ENCODE measurements around the gene SPOCK1.
"Not testable (repeated sequence)": the region's sequence is repeated elsewhere in the genome, so short reads cannot be mapped to it uniquely, and the experiment has no call there.

Gene SPOCK1

GRCh38 chr5:137263371-137264005 is 235.6 kb downstream of the SPOCK1 start:
- no peak for DNase-seq (ENCODE audit: low read depth)

GRCh38 chr5:137262818-137263217 is 236.3 kb downstream of the SPOCK1 start:
- DNase-seq (ENCODE audit: low read depth) = no peak

GRCh38 chr5:137260820-137261695 is 238.1 kb downstream of the SPOCK1 start:
- DNase-seq (ENCODE audit: low read depth) = no peak

GRCh38 chr5:137259115-137259514 is 240.0 kb downstream of the SPOCK1 start:
- DNase-seq (ENCODE audit: low read depth) = not testable (repeated sequence)

- peak; percentile 73 for DNase-seq (ENCODE audit: low read depth)
Observed at GRCh38 chr5:137254119-137255090, 244.7 kb downstream of the SPOCK1 start.

GRCh38 chr5:137252512-137252911 is 246.6 kb downstream of the SPOCK1 start:
- DNase-seq (ENCODE audit: low read depth) = peak; percentile 48

- no peak for DNase-seq (ENCODE audit: low read depth)
Observed at GRCh38 chr5:137250421-137250820, 248.7 kb downstream of the SPOCK1 start.

GRCh38 chr5:137248527-137248926 is 250.6 kb downstream of the SPOCK1 start:
- peak; percentile 43 for DNase-seq (ENCODE audit: low read depth)

GRCh38 chr5:137245438-137245837 is 253.7 kb downstream of the SPOCK1 start:
- no peak for DNase-seq (ENCODE audit: low read depth)

GRCh38 chr5:137240285-137240684 is 258.8 kb downstream of the SPOCK1 start:
- no peak for DNase-seq (ENCODE audit: low read depth)

GRCh38 chr5:137236849-137237507 is 262.1 kb downstream of the SPOCK1 start:
- no peak for DNase-seq (ENCODE audit: low read depth)

GRCh38 chr5:137236252-137236651 is 262.9 kb downstream of the SPOCK1 start:
- no peak for DNase-seq (ENCODE audit: low read depth)

GRCh38 chr5:137234973-137235943 is 263.9 kb downstream of the SPOCK1 start:
- peak; percentile 39 for DNase-seq (ENCODE audit: low read depth)

GRCh38 chr5:137233726-137234125 is 265.4 kb downstream of the SPOCK1 start:
- DNase-seq (ENCODE audit: low read depth) = no peak

GRCh38 chr5:137233304-137233703 is 265.8 kb downstream of the SPOCK1 start:
- DNase-seq (ENCODE audit: low read depth) = not testable (repeated sequence)

GRCh38 chr5:137231540-137231939 is 267.6 kb downstream of the SPOCK1 start:
- peak; percentile 55 for DNase-seq (ENCODE audit: low read depth)

GRCh38 chr5:137228816-137229215 is 270.3 kb downstream of the SPOCK1 start:
- no peak for DNase-seq (ENCODE audit: low read depth)

GRCh38 chr5:137226081-137226480 is 273.0 kb downstream of the SPOCK1 start:
- DNase-seq (ENCODE audit: low read depth) = no peak

- DNase-seq (ENCODE audit: low read depth) = no peak
Observed at GRCh38 chr5:137223324-137224295, 275.5 kb downstream of the SPOCK1 start.

Data from ELR (cell line).